ENCODE data around the gene PIP4K2A.

Gene PIP4K2A

GRCh38 chr10:22560096-22560912 is 154.1 kb downstream of the PIP4K2A start:
- H3K27me3 ChIP-seq, result no peaks in the 10 kb centered on the region
- H4K20me1 ChIP-seq, result peaks cover 0 to 3% (median 0%) of the 10 kb centered on the region in 11 experiments; a peak in 1 of 22 replicates
- H3K9me3 ChIP-seq (replicated peaks in 1 of 11), result no peaks in the 10 kb centered on the region
- no peak overlapping the region for H3K4me3 ChIP-seq
- peaks cover 21 to 38% (median 32%) of the 10 kb centered on the region in 10 experiments for H3K4me1 ChIP-seq
- no peak overlapping the region for H3K9ac ChIP-seq
- no peak for TF ChIP-seq Cebpa-rat (IDR thresholded peaks at IDR 0.05)
- no peak overlapping the region for H3K4me2 ChIP-seq
- H3K36me3 ChIP-seq, result peaks cover 0 to 61% (median 12%) of the 10 kb centered on the region in 11 experiments; a peak in 11 of 22 replicates
- H3K27ac ChIP-seq, result no peak overlapping the region

DNA sequence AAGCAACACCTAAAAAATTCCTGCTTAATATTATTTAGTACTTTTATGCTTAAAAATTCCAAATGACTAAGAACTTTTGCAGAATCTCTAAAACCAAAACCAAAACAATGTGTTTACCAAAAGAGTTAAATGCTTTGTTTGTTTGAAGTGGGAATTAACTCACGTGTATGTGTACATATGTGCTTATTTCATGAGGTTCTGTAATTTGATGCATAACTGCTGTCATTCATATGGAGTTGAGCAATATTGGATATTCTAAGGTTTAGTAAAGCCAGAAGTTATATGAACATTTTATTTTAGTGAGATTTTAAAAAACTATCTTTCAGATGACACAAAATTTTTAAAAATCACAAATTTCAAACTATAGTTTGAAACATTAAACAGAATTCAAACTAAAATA is 157.1 kb downstream of the PIP4K2A start:
- Histone ChIP-seq H3K4me2 (no peak overlapping the region), H3K4me1 (peaks cover 2 to 10% (median 5%) of the 10 kb centered on the region in 10 experiments; a peak in 16 of 20 replicates), H4K20me1 (0 out of 22 replicates have a peak, but pooled peaks cover 0 to 5% (median 0%) of the 10 kb centered on the region in 11 experiments), H3K27ac (no peak overlapping the region), H3K9me3 (replicated peaks in 1 of 11) (no peaks in the 10 kb centered on the region), H3K4me3 (no peak overlapping the region), H3K27me3 (no peaks in the 10 kb centered on the region), H3K9ac (no peak overlapping the region), H3K36me3 (peaks cover 0 to 76% (median 10%) of the 10 kb centered on the region in 11 experiments; a peak in 11 of 22 replicates)
- no peak for TF ChIP-seq Cebpa-rat (IDR thresholded peaks at IDR 0.05)

GRCh38 chr10:22556774-22557173 is 157.6 kb downstream of the PIP4K2A start:
- H3K4me1 ChIP-seq, result peaks cover 0 to 5% (median 0%) of the 10 kb centered on the region in 10 experiments; a peak in 7 of 20 replicates
- H3K27me3 ChIP-seq, result no peaks in the 10 kb centered on the region
- no peak overlapping the region for H3K4me2 ChIP-seq
- peaks cover 0 to 81% (median 10%) of the 10 kb centered on the region in 11 experiments; a peak in 11 of 22 replicates for H3K36me3 ChIP-seq
- H3K9me3 ChIP-seq (replicated peaks in 1 of 11), result no peaks in the 10 kb centered on the region
- H3K4me3 ChIP-seq, result no peak overlapping the region
- no peak for TF ChIP-seq Cebpa-rat (IDR thresholded peaks at IDR 0.05)
- no peak overlapping the region for H3K27ac ChIP-seq
- no peak overlapping the region for H3K9ac ChIP-seq
- H4K20me1 ChIP-seq, result 0 out of 22 replicates have a peak, but pooled peaks cover 0 to 5% (median 0%) of the 10 kb centered on the region in 11 experiments

- no peak for TF ChIP-seq Cebpa-rat (IDR thresholded peaks at IDR 0.05)
- Histone ChIP-seq H4K20me1 (peaks cover 0 to 10% (median 0%) of the 10 kb centered on the region in 11 experiments; a peak in 2 of 22 replicates), H3K9me3 (replicated peaks in 1 of 11) (no peaks in the 10 kb centered on the region), H3K4me3 (no peak overlapping the region), H3K36me3 (peaks cover 13 to 87% (median 17%) of the 10 kb centered on the region in 11 experiments), H3K27ac (no peak overlapping the region), H3K4me2 (no peak overlapping the region), H3K27me3 (no peaks in the 10 kb centered on the region), H3K9ac (no peak overlapping the region), H3K4me1 (no peaks in the 10 kb centered on the region)
Measured at GRCh38 chr10:22554461-22555182, 159.8 kb downstream of the PIP4K2A start.

DNA sequence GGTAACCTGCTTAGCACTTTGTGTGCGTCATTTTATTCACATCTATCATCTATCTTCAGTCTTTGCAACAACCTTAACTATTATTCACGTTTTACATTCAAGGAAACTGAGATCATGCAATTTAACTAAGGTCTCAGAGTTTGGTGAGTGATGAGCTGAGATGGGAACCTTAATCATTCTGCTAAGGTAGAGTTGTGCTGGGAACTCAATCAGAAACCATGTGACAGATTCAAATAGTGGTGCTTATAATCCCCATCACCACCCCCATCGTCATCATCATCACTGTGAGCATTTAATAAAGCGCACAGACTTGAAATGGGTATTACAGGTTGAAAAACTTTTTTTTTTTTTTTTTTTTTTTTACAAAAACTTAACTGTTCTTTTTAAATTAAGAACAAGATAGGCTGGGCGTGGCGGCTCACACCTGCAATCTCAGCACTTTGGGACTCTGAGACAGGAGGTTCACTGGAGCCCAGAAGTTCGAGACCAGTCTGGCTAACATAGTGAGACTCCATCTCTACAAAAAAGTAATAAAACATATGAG is 160.9 kb downstream of the PIP4K2A start:
- H3K27ac ChIP-seq, result no peak overlapping the region
- H3K9me3 ChIP-seq (replicated peaks in 1 of 11), result no peaks in the 10 kb centered on the region
- no peak overlapping the region for H3K4me3 ChIP-seq
- no peaks in the 10 kb centered on the region for H3K27me3 ChIP-seq
- no peak for TF ChIP-seq Cebpa-rat (IDR thresholded peaks at IDR 0.05)
- no peak overlapping the region for H3K9ac ChIP-seq
- no peak overlapping the region for H3K4me2 ChIP-seq
- peaks cover 16 to 87% (median 25%) of the 10 kb centered on the region in 11 experiments for H3K36me3 ChIP-seq
- H3K4me1 ChIP-seq, result no peaks in the 10 kb centered on the region
- peaks cover 0 to 10% (median 0%) of the 10 kb centered on the region in 11 experiments; a peak in 2 of 22 replicates for H4K20me1 ChIP-seq

- peaks cover 0 to 10% (median 0%) of the 10 kb centered on the region in 11 experiments; a peak in 2 of 22 replicates for H4K20me1 ChIP-seq
- H3K27me3 ChIP-seq, result no peaks in the 10 kb centered on the region
- H3K4me3 ChIP-seq, result no peak overlapping the region
- no peak overlapping the region for H3K9ac ChIP-seq
- TF ChIP-seq Cebpa-rat (IDR thresholded peaks at IDR 0.05), result no peak
- no peaks in the 10 kb centered on the region for H3K9me3 ChIP-seq (replicated peaks in 1 of 11)
- no peak overlapping the region for H3K4me2 ChIP-seq
- peaks cover 18 to 92% (median 29%) of the 10 kb centered on the region in 11 experiments for H3K36me3 ChIP-seq
- no peaks in the 10 kb centered on the region for H3K4me1 ChIP-seq
- no peak overlapping the region for H3K27ac ChIP-seq
Measured at GRCh38 chr10:22552888-22553378, 161.4 kb downstream of the PIP4K2A start.

- Histone ChIP-seq H3K4me2 (no peak overlapping the region), H4K20me1 (peaks cover 0 to 10% (median 0%) of the 10 kb centered on the region in 11 experiments; a peak in 2 of 22 replicates), H3K27ac (no peak overlapping the region), H3K36me3 (peaks cover 28 to 98% (median 39%) of the 10 kb centered on the region in 11 experiments), H3K4me1 (no peaks in the 10 kb centered on the region), H3K9ac (no peak overlapping the region), H3K4me3 (no peak overlapping the region), H3K9me3 (replicated peaks in 1 of 11) (no peaks in the 10 kb centered on the region), H3K27me3 (no peaks in the 10 kb centered on the region)
- TF ChIP-seq Cebpa-rat (IDR thresholded peaks at IDR 0.05), result no peak
Measured at GRCh38 chr10:22551681-22552365, 162.6 kb downstream of the PIP4K2A start.

- Histone ChIP-seq H3K36me3 (peaks cover 36 to 100% (median 49%) of the 10 kb centered on the region in 11 experiments), H3K4me3 (no peak overlapping the region), H3K4me1 (no peaks in the 10 kb centered on the region), H3K27me3 (no peaks in the 10 kb centered on the region), H4K20me1 (peaks cover 0 to 10% (median 0%) of the 10 kb centered on the region in 11 experiments; a peak in 2 of 22 replicates), H3K27ac (no peak overlapping the region), H3K4me2 (no peak overlapping the region), H3K9ac (no peak overlapping the region), H3K9me3 (replicated peaks in 1 of 11) (no peaks in the 10 kb centered on the region)
- no peak for TF ChIP-seq Cebpa-rat (IDR thresholded peaks at IDR 0.05)
Measured at GRCh38 chr10:22550732-22551131, 163.6 kb downstream of the PIP4K2A start.

Measured in BLaER1 treated with 17β-estradiol and CSF1 and Interleukin-3, amounts not matched to agents 10 nM and 100 nM (cell line).